Measurements from ENCODE around the gene MYRF. TPM values are rescaled to one million over a fixed set of nuclear protein-coding genes. Genes with fewer than 3 reads are reported as not detected.
A peak's percentile ranks its signal among the peaks of the same experiment; 100 is the strongest.

MYRF gene
- total RNA-seq, 2 experiments from 2014 or later = 0.97 to 1.6 TPM

DNA sequence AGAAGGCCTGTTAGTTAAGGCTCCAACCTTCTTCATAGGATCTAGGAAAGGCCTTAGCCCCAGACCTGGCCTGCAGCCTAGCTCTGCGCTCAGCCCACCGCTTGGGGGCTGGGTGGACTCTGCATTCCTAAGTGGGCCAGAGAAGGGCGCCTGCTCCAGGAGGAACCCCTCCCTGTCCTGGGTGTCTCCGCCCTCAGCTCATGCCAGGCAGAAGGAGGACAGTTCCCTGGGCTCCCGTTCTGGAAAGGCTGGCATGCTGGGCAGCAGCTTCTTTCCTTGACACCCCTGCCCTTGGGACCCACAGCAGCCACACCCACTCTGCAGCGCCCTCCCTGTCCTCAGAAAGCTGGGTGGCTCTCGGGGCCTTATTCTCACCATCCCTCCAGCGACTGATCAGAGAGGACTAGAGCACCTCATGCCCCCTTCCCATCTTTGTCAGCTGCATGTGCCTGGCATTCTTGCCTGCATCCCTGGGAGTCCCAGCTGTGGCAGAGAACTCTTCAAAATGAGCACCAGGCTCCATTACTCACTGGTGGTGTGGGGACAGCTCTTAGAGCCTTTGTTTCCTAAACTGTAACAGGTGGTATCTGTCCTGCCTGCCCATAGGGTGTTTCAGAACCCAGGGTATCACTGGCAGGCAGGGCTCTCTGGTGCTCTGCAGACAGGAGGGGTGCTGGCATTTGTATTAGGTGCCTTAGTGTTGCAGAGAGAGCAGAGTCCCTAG is 20.3 kb upstream of the MYRF start:
- no peak overlapping the region for H3K27ac Mint-ChIP-seq
- no peaks in the 10 kb centered on the region for H3K9me3 Mint-ChIP-seq
- TF ChIP-seq, protein P1, sequence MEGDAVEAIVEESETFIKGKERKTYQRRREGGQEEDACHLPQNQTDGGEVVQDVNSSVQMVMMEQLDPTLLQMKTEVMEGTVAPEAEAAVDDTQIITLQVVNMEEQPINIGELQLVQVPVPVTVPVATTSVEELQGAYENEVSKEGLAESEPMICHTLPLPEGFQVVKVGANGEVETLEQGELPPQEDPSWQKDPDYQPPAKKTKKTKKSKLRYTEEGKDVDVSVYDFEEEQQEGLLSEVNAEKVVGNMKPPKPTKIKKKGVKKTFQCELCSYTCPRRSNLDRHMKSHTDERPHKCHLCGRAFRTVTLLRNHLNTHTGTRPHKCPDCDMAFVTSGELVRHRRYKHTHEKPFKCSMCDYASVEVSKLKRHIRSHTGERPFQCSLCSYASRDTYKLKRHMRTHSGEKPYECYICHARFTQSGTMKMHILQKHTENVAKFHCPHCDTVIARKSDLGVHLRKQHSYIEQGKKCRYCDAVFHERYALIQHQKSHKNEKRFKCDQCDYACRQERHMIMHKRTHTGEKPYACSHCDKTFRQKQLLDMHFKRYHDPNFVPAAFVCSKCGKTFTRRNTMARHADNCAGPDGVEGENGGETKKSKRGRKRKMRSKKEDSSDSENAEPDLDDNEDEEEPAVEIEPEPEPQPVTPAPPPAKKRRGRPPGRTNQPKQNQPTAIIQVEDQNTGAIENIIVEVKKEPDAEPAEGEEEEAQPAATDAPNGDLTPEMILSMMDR (IDR thresholded peaks at IDR 0.05) = no peak
- ATAC-seq (no peak), DNase-seq (no peak)
- CTCF ChIA-PET = interaction anchor here (0.8 to 2.8 kb wide), 10 partner anchors 14 to 215 kb away, joined by 3 to 67 read pairs (median 6); partner anchors contain the start of gene DAGLA
- intact Hi-C loops (cut with micrococcal nuclease) = loop anchor here (2.0 kb wide), 1 partner anchor 53 kb away; no protein-coding TSS in a partner anchor
- peaks cover 5% of the 10 kb centered on the region for H3K4me1 Mint-ChIP-seq (ENCODE audit: low read depth)
- POLR2A ChIA-PET = interaction anchor here (0.6 kb wide), 1 partner anchor 60 kb away, joined by 3 read pairs; no protein-coding TSS in a partner anchor
- H3K36me3 Mint-ChIP-seq (ENCODE audit: low read depth) = no peaks in the 10 kb centered on the region
- no peak overlapping the region for H3K4me3 Mint-ChIP-seq
- no peaks in the 10 kb centered on the region for H3K27me3 Mint-ChIP-seq

- Mint-ChIP-seq H3K4me1 (ENCODE audit: low read depth) (peaks cover 5% of the 10 kb centered on the region), H3K9me3 (no peaks in the 10 kb centered on the region), H3K36me3 (ENCODE audit: low read depth) (no peaks in the 10 kb centered on the region), H3K27me3 (no peaks in the 10 kb centered on the region), H3K4me3 (no peak overlapping the region), H3K27ac (no peak overlapping the region)
- POLR2A ChIA-PET = interaction anchor here (0.6 to 1.2 kb wide), 2 partner anchors 59 to 60 kb away, joined by 3 read pairs; partner anchors contain the start of genes FEN1 and TMEM258
- intact Hi-C loops (cut with micrococcal nuclease) = no loop called here
- CTCF ChIA-PET = interaction anchor here (0.8 to 2.8 kb wide), 44 partner anchors 8 to 256 kb away, joined by 3 to 67 read pairs (median 6); partner anchors contain the start of gene DAGLA
- ATAC-seq (no peak), DNase-seq (no peak)
- TF ChIP-seq, protein P1 (IDR thresholded peaks at IDR 0.05) = no peak
Measured at GRCh38 chr11:61732705-61733104, 19.7 kb upstream of the MYRF start.

DNA sequence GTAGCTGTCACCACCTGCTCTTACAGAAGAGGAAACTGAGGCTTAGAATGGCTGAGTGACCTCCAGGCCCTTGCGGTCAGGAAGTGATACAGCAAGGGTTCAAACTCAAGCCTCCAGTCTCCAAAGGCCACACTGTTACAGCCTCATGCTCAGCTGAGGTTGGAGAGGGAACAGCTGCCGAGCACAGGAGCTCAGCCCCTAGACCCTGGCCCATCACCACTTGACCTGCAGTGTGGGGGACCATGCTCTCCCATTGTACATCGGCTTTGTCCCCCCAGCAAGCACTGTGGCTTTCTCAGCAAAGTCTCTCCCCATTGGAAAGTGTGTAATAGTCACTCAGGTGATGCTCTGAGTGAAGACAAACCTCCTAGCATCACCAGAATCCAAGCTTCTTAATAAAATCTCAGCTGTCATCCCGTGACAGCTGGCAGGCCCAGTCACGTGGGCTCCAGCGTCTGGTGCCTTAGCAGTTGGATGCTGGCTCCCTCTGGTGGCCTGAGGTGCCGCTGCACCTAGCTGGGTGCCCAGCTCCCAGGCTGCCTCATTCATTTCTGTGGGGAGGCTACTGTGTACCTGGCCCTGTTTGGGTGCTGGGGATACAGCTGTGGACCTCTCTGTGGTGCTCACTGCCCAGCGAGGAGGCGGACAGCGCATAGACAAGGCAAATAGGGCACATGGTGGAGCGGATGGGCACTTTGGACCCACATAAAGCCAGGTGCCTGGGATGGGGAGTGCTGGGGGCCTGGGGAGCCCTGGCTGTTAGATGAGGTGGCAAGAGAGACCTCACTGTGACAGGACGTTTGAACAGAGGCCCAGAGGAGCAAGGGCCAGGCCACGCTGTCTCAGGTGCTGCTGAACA is 19.1 kb upstream of the MYRF start:
- Mint-ChIP-seq H3K27ac (no peak overlapping the region), H3K4me1 (ENCODE audit: low read depth) (peaks cover 5% of the 10 kb centered on the region), H3K27me3 (no peaks in the 10 kb centered on the region), H3K9me3 (no peaks in the 10 kb centered on the region), H3K4me3 (no peak overlapping the region), H3K36me3 (ENCODE audit: low read depth) (no peaks in the 10 kb centered on the region)
- CTCF ChIA-PET = interaction anchor here (0.5 to 2.8 kb wide), 50 partner anchors 9 to 1039 kb away, joined by 3 to 67 read pairs (median 5); partner anchors contain the start of gene DAGLA
- TF ChIP-seq, protein P1 (IDR thresholded peaks at IDR 0.05) = peak; percentile 92
- POLR2A ChIA-PET = interaction anchor here (1.0 to 1.2 kb wide), 2 partner anchors 12 to 59 kb away, joined by 3 read pairs; partner anchors contain the start of genes FEN1 and TMEM258
- ATAC-seq (peak; percentile 97), DNase-seq (peak; percentile 90)
- intact Hi-C loops (cut with micrococcal nuclease) = no loop called here

GRCh38 chr11:61734767-61735166 is 17.7 kb upstream of the MYRF start:
- Mint-ChIP-seq H3K9me3 (no peaks in the 10 kb centered on the region), H3K27ac (no peak overlapping the region), H3K4me3 (no peak overlapping the region), H3K27me3 (no peaks in the 10 kb centered on the region), H3K4me1 (ENCODE audit: low read depth) (peaks cover 1% of the 10 kb centered on the region), H3K36me3 (ENCODE audit: low read depth) (no peaks in the 10 kb centered on the region)
- ATAC-seq = no peak
- ChIA-PET CTCF (interaction anchor here (1.3 to 2.5 kb wide), 8 partner anchors 9 to 203 kb away, joined by 4 to 67 read pairs (median 14); partner anchors contain the start of gene DAGLA), POLR2A (no interaction called here)
- TF ChIP-seq, protein P1 (IDR thresholded peaks at IDR 0.05) = no peak
- intact Hi-C loops (cut with micrococcal nuclease) = no loop called here
- DNase-seq = no peak
